Lung (tissue), 12 donors: Measurements from ENCODE around the gene MANSC1. TPM values are rescaled to one million over a fixed set of nuclear protein-coding genes. Genes with fewer than 3 reads are reported as not detected.
A peak's percentile ranks its signal among the peaks of the same experiment; 100 is the strongest.

Experiments used
- ATAC-seq: fragments of 200-7000 bp; cut with Tn5 transposase; one replicate; pipeline ENCODE4 v1.9.1; 2020; ENCODE audit warnings: moderate number of reproducible peaks; ENCODE audit not compliant: insufficient read depth, low FRiP score
- DNase-seq, 3 donors: peaks; one replicate each; pipeline ENCODE4 v3.0.0-alpha.2; 2013 to 2017
- H3K27ac ChIP-seq, 2 donors: one replicate each; pipeline ENCODE4 v1.5.1; 2013; ENCODE audit warnings: mild to moderate bottlenecking in 2 of 2, moderate library complexity in 2 of 2, control low read depth in 1 of 2, inconsistent platforms in 1 of 2, low read depth in 1 of 2, low read length in 1 of 2
- H3K27me3 ChIP-seq, 3 donors: one replicate each; pipeline ENCODE4 v1.5.1; 2013; ENCODE audit warnings: low read length in 2 of 3; ENCODE audit not compliant: control insufficient read depth in 3 of 3, insufficient read depth in 3 of 3
- H3K36me3 ChIP-seq, 4 donors: one replicate each; pipeline ENCODE4 v1.5.1; 2013; ENCODE audit warnings: low read length in 4 of 4, mild to moderate bottlenecking in 1 of 4, moderate library complexity in 1 of 4; ENCODE audit not compliant: control insufficient read depth in 4 of 4, insufficient read depth in 4 of 4
- H3K4me1 ChIP-seq, 5 donors: one replicate each; pipeline ENCODE4 v1.5.1; 2013; ENCODE audit warnings: low read length in 5 of 5, mild to moderate bottlenecking in 2 of 5, moderate library complexity in 1 of 5; ENCODE audit not compliant: control insufficient read depth in 5 of 5, insufficient read depth in 5 of 5
- H3K4me3 ChIP-seq: one replicate; pipeline ENCODE4 v1.5.1; 2013; ENCODE audit warnings: mild to moderate bottlenecking, control low read depth, moderate library complexity
- H3K9ac ChIP-seq, 2 donors: one replicate each; pipeline ENCODE4 v1.5.1; 2013; ENCODE audit warnings: low read length in 2 of 2, control low read depth in 1 of 2; ENCODE audit not compliant: insufficient read depth in 1 of 2
- H3K9me3 ChIP-seq, 4 donors: one replicate each; pipeline ENCODE4 v1.5.1; 2013; ENCODE audit warnings: low read length in 3 of 4, mild to moderate bottlenecking in 1 of 4, moderate library complexity in 1 of 4; ENCODE audit not compliant: control insufficient read depth in 4 of 4, insufficient read depth in 3 of 4
- WGBS, 2 donors: extraction: QIAGEN DNeasy Blood & Tissue Kit; methylation state at CpG; one replicate each; pipeline ENCODE4 v1.1.7; 2013; 5-methylcytosine and 5-hydroxymethylcytosine counted together
- polyA plus RNA-seq, 2 donors: library from polyadenylated mRNA; stranded (reverse); fragments of 200-250 nt; gene quantifications; one replicate each; pipeline ENCODE4 v1.2.1, GENCODE V29; 2013
- total RNA-seq, 2 donors: library from RNA; depleted of rRNA in 1 of 2; stranded (reverse); fragments of >200 nt in 1 of 2; gene quantifications; one replicate each; pipeline ENCODE4 v1.2.1, GENCODE V29; 2014 to 2021
- TF ChIP-seq, protein P1 (sequence below): IDR thresholded peaks from 2 replicates; pipeline ENCODE4 v1.5.1; 2012; ENCODE audit warnings: mild to moderate bottlenecking; ENCODE audit errors: control extremely low read depth, extremely low read depth
- donor health status: control.
- donor health status: control.
- donor health status: Bipolar disorder and iron deficiency.
- donor health status: healthy.
- donor health status: DM: yes; HTN: yes; CAD: no.

The MANSC1 gene
- total and polyA plus RNA-seq, 4 donors = 8.0 to 26.7 (median 15.3) TPM

DNA sequence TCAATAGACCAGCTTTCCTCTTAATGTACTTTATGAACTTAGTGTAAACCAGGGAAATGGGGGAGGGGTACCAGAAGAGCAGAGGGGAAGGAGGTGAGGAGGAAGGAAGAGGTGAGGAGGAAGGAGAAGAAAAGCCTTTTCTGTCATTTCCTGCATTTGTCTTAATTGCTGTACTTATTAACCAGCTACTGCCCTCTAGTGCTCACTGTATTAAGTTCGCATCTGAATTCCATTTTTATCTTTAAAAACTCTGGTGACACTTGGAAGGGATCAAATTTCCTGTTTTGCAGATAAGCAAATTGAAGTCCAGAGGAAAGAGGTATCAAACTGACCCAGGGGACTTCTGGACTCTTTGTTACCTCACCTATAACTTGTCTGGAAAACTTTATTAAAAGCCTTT, 22.2 kb downstream of the MANSC1 start:
- Histone ChIP-seq H3K9ac (no peak overlapping the region), H3K4me1 (peaks cover 0 to 30% (median 7%) of the 10 kb centered on the region in 5 donors), H3K27me3 (no peaks in the 10 kb centered on the region), H3K9me3 (no peaks in the 10 kb centered on the region), H3K27ac (no peak overlapping the region), H3K36me3 (no peaks in the 10 kb centered on the region), H3K4me3 (no peak overlapping the region)
- TF ChIP-seq, protein P1, sequence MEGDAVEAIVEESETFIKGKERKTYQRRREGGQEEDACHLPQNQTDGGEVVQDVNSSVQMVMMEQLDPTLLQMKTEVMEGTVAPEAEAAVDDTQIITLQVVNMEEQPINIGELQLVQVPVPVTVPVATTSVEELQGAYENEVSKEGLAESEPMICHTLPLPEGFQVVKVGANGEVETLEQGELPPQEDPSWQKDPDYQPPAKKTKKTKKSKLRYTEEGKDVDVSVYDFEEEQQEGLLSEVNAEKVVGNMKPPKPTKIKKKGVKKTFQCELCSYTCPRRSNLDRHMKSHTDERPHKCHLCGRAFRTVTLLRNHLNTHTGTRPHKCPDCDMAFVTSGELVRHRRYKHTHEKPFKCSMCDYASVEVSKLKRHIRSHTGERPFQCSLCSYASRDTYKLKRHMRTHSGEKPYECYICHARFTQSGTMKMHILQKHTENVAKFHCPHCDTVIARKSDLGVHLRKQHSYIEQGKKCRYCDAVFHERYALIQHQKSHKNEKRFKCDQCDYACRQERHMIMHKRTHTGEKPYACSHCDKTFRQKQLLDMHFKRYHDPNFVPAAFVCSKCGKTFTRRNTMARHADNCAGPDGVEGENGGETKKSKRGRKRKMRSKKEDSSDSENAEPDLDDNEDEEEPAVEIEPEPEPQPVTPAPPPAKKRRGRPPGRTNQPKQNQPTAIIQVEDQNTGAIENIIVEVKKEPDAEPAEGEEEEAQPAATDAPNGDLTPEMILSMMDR = peak; percentile 39
- peak; percentile 23 to 88 (median 81) for DNase-seq
- 0 to 2% methylated on average over 1 of the region's 1 CpG for WGBS, 2 donors
- peak; percentile 78 for ATAC-seq

DNA sequence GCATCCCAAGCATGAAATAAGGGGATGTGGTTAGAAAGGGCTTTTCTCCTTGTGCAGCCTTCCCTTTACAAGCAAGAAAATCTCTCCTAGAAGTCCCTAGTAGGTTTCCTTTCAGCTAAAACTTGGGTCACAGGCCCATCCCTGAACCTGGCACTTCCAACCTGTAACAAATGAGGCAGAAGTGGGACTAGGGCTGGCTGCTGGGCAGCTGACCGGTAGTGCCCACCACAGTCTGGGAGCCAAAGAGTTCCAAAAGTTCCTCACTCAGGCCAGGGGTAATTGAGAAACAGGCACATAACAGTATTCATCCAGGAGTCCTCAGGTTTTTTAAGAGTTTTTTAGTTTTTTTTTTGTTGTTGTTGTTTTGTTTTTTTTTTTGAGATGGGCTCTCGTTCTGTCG, 23.8 kb downstream of the MANSC1 start:
- H3K4me3 ChIP-seq = no peak overlapping the region
- H3K27ac ChIP-seq = no peak overlapping the region
- TF ChIP-seq, protein P1 = no peak
- H3K9me3 ChIP-seq = no peaks in the 10 kb centered on the region
- DNase-seq = no peak
- no peak overlapping the region for H3K9ac ChIP-seq
- H3K27me3 ChIP-seq = no peaks in the 10 kb centered on the region
- WGBS, 2 donors = 92 to 97% methylated on average over 3 of the region's 3 CpGs
- no peak for ATAC-seq
- peaks cover 0 to 14% (median under 1%) of the 10 kb centered on the region in 5 donors for H3K4me1 ChIP-seq
- no peaks in the 10 kb centered on the region for H3K36me3 ChIP-seq

DNA sequence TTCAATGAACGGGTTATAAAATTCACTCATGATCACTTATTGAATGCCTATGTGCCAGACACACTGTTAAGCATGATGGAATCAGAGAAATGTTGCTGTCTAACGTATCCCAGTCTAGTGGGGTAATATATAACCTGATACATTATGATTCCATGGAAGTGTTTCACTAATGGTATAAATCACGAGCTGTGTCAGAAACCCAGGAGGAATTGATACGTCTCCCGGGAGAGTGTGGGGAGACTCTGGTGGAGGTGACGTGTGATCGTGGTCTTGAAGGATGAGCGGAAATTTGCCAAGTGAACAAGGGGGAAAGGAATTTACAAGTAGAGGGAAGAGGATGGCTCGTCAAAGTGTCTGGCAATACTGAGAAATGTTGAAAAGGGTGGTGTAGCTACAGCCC, 26.5 kb downstream of the MANSC1 start:
- no peaks in the 10 kb centered on the region for H3K9me3 ChIP-seq
- peaks cover 0 to 31% (median 2%) of the 10 kb centered on the region in 5 donors for H3K4me1 ChIP-seq
- TF ChIP-seq, protein P1 = no peak
- H3K27ac ChIP-seq = no peak overlapping the region
- H3K36me3 ChIP-seq = no peaks in the 10 kb centered on the region
- 84 to 90% methylated on average over 9 of the region's 9 CpGs for WGBS, 2 donors
- H3K9ac ChIP-seq = no peak overlapping the region
- ATAC-seq (no peak), DNase-seq (peak in 1 of 3 donors; percentile 16)
- H3K27me3 ChIP-seq = no peaks in the 10 kb centered on the region
- no peak overlapping the region for H3K4me3 ChIP-seq

GRCh38 chr12:12323118-12323517, 26.9 kb downstream of the MANSC1 start:
- DNase-seq = peak in 2 of 3 donors; percentile 44 to 64
- H3K27me3 ChIP-seq = no peaks in the 10 kb centered on the region
- TF ChIP-seq, protein P1 = no peak
- H3K9ac ChIP-seq = no peak overlapping the region
- no peaks in the 10 kb centered on the region for H3K9me3 ChIP-seq
- H3K4me1 ChIP-seq = peaks cover 0 to 31% (median 2%) of the 10 kb centered on the region in 5 donors
- ATAC-seq = no peak
- no peak overlapping the region for H3K4me3 ChIP-seq
- 82 to 85% methylated on average over 3 of the region's 4 CpGs for WGBS, 2 donors
- no peaks in the 10 kb centered on the region for H3K36me3 ChIP-seq
- H3K27ac ChIP-seq = no peak overlapping the region
